Calu3 (cell line): ENCODE data around the gene C1orf52. TPM values are rescaled to one million over a fixed set of nuclear protein-coding genes. Genes with fewer than 3 reads are reported as not detected.

Experiments used
- Bru-seq: library from RNA; stranded (reverse); fragments of 400-500 nt; gene quantifications from one replicate; lab custom pipeline; 2021; lab: Mats Ljungman, UMichigan
- BruChase-seq, 2 experiments: library from RNA; stranded (reverse); fragments of 400-500 nt; gene quantifications; one replicate each; lab custom pipeline; 2021; lab: Mats Ljungman, UMichigan
- BruUV-seq: library from RNA; stranded (reverse); fragments of 400-500 nt; replicated peaks from 2 replicates; lab custom pipeline; 2021; lab: Mats Ljungman, UMichigan
- CTCF ChIA-PET: fragments of 300-600 bp; sonication (Branson Sonifier 250); formaldehyde crosslinking; loops from one replicate; lab custom pipeline; 2022; ENCODE audit warnings: antibody characterized with exemption; lab: Charles Lee
- DNase-seq: peaks from one replicate; pipeline ENCODE4 v3.0.0; 2022
- H3K27ac Mint-ChIP-seq: one replicate; pipeline ENCODE4 v1.8.0; 2022; ENCODE audit warnings: mixed read lengths; ENCODE audit not compliant: unreplicated experiment
- H3K27me3 Mint-ChIP-seq: one replicate; pipeline ENCODE4 v1.8.0; 2022; ENCODE audit warnings: mixed read lengths; ENCODE audit not compliant: unreplicated experiment
- H3K36me3 Mint-ChIP-seq: one replicate; pipeline ENCODE4 v1.8.0; 2022; ENCODE audit warnings: mild to moderate bottlenecking, moderate library complexity, mixed read lengths; ENCODE audit not compliant: insufficient read depth, unreplicated experiment
- H3K4me1 Mint-ChIP-seq: one replicate; pipeline ENCODE4 v1.8.0; 2022; ENCODE audit warnings: mild to moderate bottlenecking, low read depth, mixed read lengths; ENCODE audit not compliant: unreplicated experiment
- H3K4me3 Mint-ChIP-seq: one replicate; pipeline ENCODE4 v1.8.0; 2022; ENCODE audit warnings: mild to moderate bottlenecking, low read depth, moderate library complexity, mixed read lengths; ENCODE audit not compliant: unreplicated experiment
- H3K9me3 Mint-ChIP-seq: one replicate; pipeline ENCODE4 v1.8.0; 2022; ENCODE audit warnings: low read depth, mixed read lengths; ENCODE audit not compliant: unreplicated experiment
- CTCF ChIP-seq: fragments of 200-600 bp; IDR thresholded peaks from one replicate; pipeline ENCODE4 v1.8.0; 2022; ENCODE audit warnings: antibody characterized with exemption; ENCODE audit not compliant: unreplicated experiment
- intact Hi-C: fragments of 100-400 bp; cut with micrococcal nuclease; formaldehyde crosslinking; loops from one replicate; pipeline ENCODE4 v1.10.0; 2022; ENCODE audit not compliant: unreplicated experiment
- long read RNA-seq: library from polyadenylated mRNA; stranded (forward); transcript quantifications from one replicate; pipeline ENCODE4 v2.0.0, GENCODE V29; 2022
- total RNA-seq: library from RNA; stranded (reverse); gene quantifications from 2 replicates; pipeline ENCODE4 v1.2.3, GENCODE V29; 2022

C1orf52 gene
- 29.7 TPM in 2 replicates for total RNA-seq
- Bru-seq, nascent RNA, result percentile 96 among the genes with signal in this experiment
- BruChase-seq, experiment 1, labeled RNA remaining after a 6-hour chase, result percentile 83 among the genes with signal in this experiment
- percentile 91 among the genes with signal in this experiment for BruChase-seq, experiment 2, labeled RNA remaining after a 2-hour chase
- long read RNA-seq, transcript C1orf52-201 (4 exons, 3,391 nt), result minor isoform, 11 of 47 reads
- long read RNA-seq, transcript C1orf52-203 (3 exons, 1,219 nt), result major isoform, 28 of 47 reads
- long read RNA-seq, partial matches to known transcripts, result 1 of 47 reads
- long read RNA-seq, other reads (novel, unspliced or antisense), result 7 of 47 reads

- intact Hi-C loops, result loop anchor here (1.0 kb wide), 1 partner anchor 314 kb away; no protein-coding TSS in a partner anchor
- CTCF ChIA-PET, result interaction anchor here (0.8 to 2.8 kb wide), 10 partner anchors 17 to 314 kb away, joined by 3 to 12 read pairs (median 6); partner anchors contain the start of gene BCL10
- Mint-ChIP-seq H3K36me3 (peaks cover 75% of the 10 kb centered on the region), H3K4me3 (peak within 1 kb of the TSS; percentile 98), H3K9me3 (peaks cover 8% of the 10 kb centered on the region), H3K27me3 (no peaks in the 10 kb centered on the region), H3K27ac (peak within 1 kb of the TSS; percentile 66), H3K4me1 (peaks cover 31% of the 10 kb centered on the region)
- TF ChIP-seq CTCF, result peak; percentile 95
- peak; percentile 98 for DNase-seq
- BruUV-seq, result no TSS peak
Observed at GRCh38 chr1:85259118-85259911, at the start of gene C1orf52. C1orf52 (minus strand) TSS chr1:85259662; CDS start chr1:85259633, 29 bp downstream.

- Mint-ChIP-seq H3K27me3 (no peaks in the 10 kb centered on the region), H3K36me3 (peaks cover 6% of the 10 kb centered on the region), H3K9me3 (no peaks in the 10 kb centered on the region), H3K27ac (no peak overlapping the region), H3K4me1 (peaks cover 44% of the 10 kb centered on the region), H3K4me3 (no peak overlapping the region)
- no peak for TF ChIP-seq CTCF
- intact Hi-C loops, result loop anchor here (1.0 to 5.0 kb wide), 7 partner anchors 89 to 708 kb away; partner anchors contain the start of gene CCN1
- no peak for DNase-seq
- no TSS peak for BruUV-seq
- CTCF ChIA-PET, result interaction anchor here (0.6 to 2.2 kb wide), 11 partner anchors 11 to 384 kb away, joined by 3 to 15 read pairs (median 4); partner anchors contain the start of gene BCL10
Observed at GRCh38 chr1:85308833-85309350, 49.4 kb upstream of the C1orf52 start.

- CTCF ChIA-PET, result interaction anchor here (0.5 to 2.2 kb wide), 12 partner anchors 10 to 1400 kb away, joined by 3 to 15 read pairs (median 4); partner anchors contain the start of gene BCL10
- TF ChIP-seq CTCF, result peak; percentile 95
- peak; percentile 93 for DNase-seq
- intact Hi-C loops, result loop anchor here (1.0 to 5.0 kb wide), 7 partner anchors 90 to 709 kb away; partner anchors contain the start of gene CCN1
- Mint-ChIP-seq H3K36me3 (peaks cover 6% of the 10 kb centered on the region), H3K9me3 (no peaks in the 10 kb centered on the region), H3K4me1 (peaks cover 37% of the 10 kb centered on the region), H3K4me3 (no peak overlapping the region), H3K27ac (peak overlapping the region; percentile 49), H3K27me3 (no peaks in the 10 kb centered on the region)
- no TSS peak for BruUV-seq
Observed at GRCh38 chr1:85307987-85308832, 48.7 kb upstream of the C1orf52 start.
